SJSA1 (cell line): ENCODE measurements around the gene ROR1. TPM values are rescaled to one million over a fixed set of nuclear protein-coding genes. Genes with fewer than 3 reads are reported as not detected.

Experiments
- DNase-seq, 2 experiments: peaks; one replicate each; pipeline ENCODE4 v3.0.0-alpha.2; 2015 to 2020; ENCODE audit warnings: low spot score in 2 of 2, low read depth in 1 of 2
- H3K27ac ChIP-seq: fragments of 250-450 bp; sonication (Bioruptor Pico); 2 replicates; pipeline ENCODE4 v1.5.1; 2020; ENCODE audit warnings: mild to moderate bottlenecking, moderate library complexity
- H3K27me3 ChIP-seq: fragments of 250-450 bp; sonication (Bioruptor Pico); replicated peaks from 2 replicates; pipeline ENCODE4 v1.5.1; 2020; ENCODE audit warnings: mild to moderate bottlenecking, moderate library complexity
- H3K36me3 ChIP-seq: fragments of 250-450 bp; sonication (Bioruptor Pico); 2 replicates; pipeline ENCODE4 v1.5.1; 2020; ENCODE audit warnings: mild to moderate bottlenecking
- H3K4me1 ChIP-seq: fragments of 250-450 bp; sonication (Bioruptor Pico); replicated peaks from 2 replicates; pipeline ENCODE4 v1.6.1; 2021; ENCODE audit warnings: mild to moderate bottlenecking
- H3K4me3 ChIP-seq: fragments of 250-450 bp; sonication (Bioruptor Pico); 2 replicates; pipeline ENCODE4 v1.5.1; 2020; ENCODE audit warnings: mild to moderate bottlenecking
- H3K9me3 ChIP-seq: fragments of 250-450 bp; sonication (Bioruptor Pico); replicated peaks from 2 replicates; pipeline ENCODE4 v1.5.1; 2020; ENCODE audit warnings: mild to moderate bottlenecking
- total RNA-seq: library from RNA; depleted of rRNA; stranded (reverse); fragments of >200 nt; shearing (Covaris generic); gene quantifications from 2 replicates; pipeline ENCODE4 v1.2.3, GENCODE V29; 2014

Gene ROR1
- total RNA-seq, 1 experiment from 2014 or later: 19.7 TPM

GRCh38 chr1:63746129-63746864 is 27.5 kb upstream of the ROR1 start:
- H3K27ac ChIP-seq: no peak overlapping the region
- peaks cover 9% of the 10 kb centered on the region for H3K4me1 ChIP-seq
- no peaks in the 10 kb centered on the region for H3K36me3 ChIP-seq
- 0 out of 2 replicates have a peak, but pooled peaks cover 3% of the 10 kb centered on the region for H3K9me3 ChIP-seq
- no peaks in the 10 kb centered on the region for H3K27me3 ChIP-seq
- DNase-seq: peak in 1 of 2 experiments; percentile 55
- H3K4me3 ChIP-seq: no peak overlapping the region

- no peak overlapping the region for H3K4me3 ChIP-seq
- H3K4me1 ChIP-seq: peaks cover 9% of the 10 kb centered on the region
- DNase-seq: no peak
- 0 out of 2 replicates have a peak, but pooled peaks cover 3% of the 10 kb centered on the region for H3K9me3 ChIP-seq
- no peaks in the 10 kb centered on the region for H3K27me3 ChIP-seq
- H3K36me3 ChIP-seq: no peaks in the 10 kb centered on the region
- no peak overlapping the region for H3K27ac ChIP-seq
These were observed 26.4 kb upstream of the ROR1 start for GRCh38 chr1:63747445-63747844.

- Histone ChIP-seq H3K4me1 (peaks cover 9% of the 10 kb centered on the region), H3K4me3 (no peak overlapping the region)
These were observed 25.7 kb upstream of the ROR1 start for GRCh38 chr1:63748046-63748580.

GRCh38 chr1:63748641-63749040 is 25.2 kb upstream of the ROR1 start:
- H3K27me3 ChIP-seq: no peaks in the 10 kb centered on the region
- no peak overlapping the region for H3K27ac ChIP-seq
- H3K4me1 ChIP-seq: peaks cover 9% of the 10 kb centered on the region

More at GRCh38 chr1:63748046-63748580, 25.7 kb upstream of the ROR1 start:
- Histone ChIP-seq H3K27ac (no peak overlapping the region), H3K9me3 (no peaks in the 10 kb centered on the region), H3K27me3 (no peaks in the 10 kb centered on the region), H3K36me3 (no peaks in the 10 kb centered on the region)
- DNase-seq: no peak

GRCh38 chr1:63750721-63751120 is 23.1 kb upstream of the ROR1 start:
- H3K36me3 ChIP-seq: no peaks in the 10 kb centered on the region
- H3K4me1 ChIP-seq: peaks cover 9% of the 10 kb centered on the region
- no peak overlapping the region for H3K27ac ChIP-seq
- no peaks in the 10 kb centered on the region for H3K9me3 ChIP-seq
- H3K4me3 ChIP-seq: no peak overlapping the region
- H3K27me3 ChIP-seq: no peaks in the 10 kb centered on the region
- DNase-seq: no peak

More at GRCh38 chr1:63748641-63749040, 25.2 kb upstream of the ROR1 start:
- no peaks in the 10 kb centered on the region for H3K9me3 ChIP-seq
- no peak for DNase-seq
- no peaks in the 10 kb centered on the region for H3K36me3 ChIP-seq
- H3K4me3 ChIP-seq: no peak overlapping the region

- Histone ChIP-seq H3K4me3 (no peak overlapping the region), H3K27me3 (no peaks in the 10 kb centered on the region), H3K36me3 (no peaks in the 10 kb centered on the region), H3K27ac (no peak overlapping the region), H3K4me1 (no peaks in the 10 kb centered on the region), H3K9me3 (no peaks in the 10 kb centered on the region)
- DNase-seq: no peak
These were observed 21.6 kb upstream of the ROR1 start for GRCh38 chr1:63752176-63752575.

GRCh38 chr1:63753591-63753990 is 20.2 kb upstream of the ROR1 start:
- DNase-seq: no peak
- H3K9me3 ChIP-seq: no peaks in the 10 kb centered on the region

GRCh38 chr1:63756839-63757238 is 17.0 kb upstream of the ROR1 start:
- H3K36me3 ChIP-seq: no peaks in the 10 kb centered on the region
- H3K4me3 ChIP-seq: no peak overlapping the region
- H3K4me1 ChIP-seq: no peaks in the 10 kb centered on the region
- DNase-seq: no peak
- H3K9me3 ChIP-seq: no peaks in the 10 kb centered on the region
- H3K27ac ChIP-seq: no peak overlapping the region
- no peaks in the 10 kb centered on the region for H3K27me3 ChIP-seq

More at GRCh38 chr1:63753591-63753990, 20.2 kb upstream of the ROR1 start:
- Histone ChIP-seq H3K36me3 (no peaks in the 10 kb centered on the region), H3K4me1 (no peaks in the 10 kb centered on the region), H3K27me3 (no peaks in the 10 kb centered on the region), H3K27ac (no peak overlapping the region), H3K4me3 (no peak overlapping the region)

- no peak overlapping the region for H3K4me3 ChIP-seq
- no peaks in the 10 kb centered on the region for H3K4me1 ChIP-seq
- no peak for DNase-seq
- no peaks in the 10 kb centered on the region for H3K36me3 ChIP-seq
- H3K9me3 ChIP-seq: no peaks in the 10 kb centered on the region
- H3K27me3 ChIP-seq: no peaks in the 10 kb centered on the region
- no peak overlapping the region for H3K27ac ChIP-seq
These were observed 16.5 kb upstream of the ROR1 start for GRCh38 chr1:63757334-63757733.

GRCh38 chr1:63758791-63759190 is 15.0 kb upstream of the ROR1 start:
- Histone ChIP-seq H3K36me3 (no peaks in the 10 kb centered on the region), H3K4me1 (no peaks in the 10 kb centered on the region), H3K27me3 (no peaks in the 10 kb centered on the region), H3K9me3 (no peaks in the 10 kb centered on the region), H3K27ac (no peak overlapping the region), H3K4me3 (no peak overlapping the region)
- DNase-seq: no peak

GRCh38 chr1:63759778-63760177 is 14.0 kb upstream of the ROR1 start:
- Histone ChIP-seq H3K4me1 (no peaks in the 10 kb centered on the region), H3K9me3 (no peaks in the 10 kb centered on the region), H3K27ac (no peak overlapping the region), H3K36me3 (no peaks in the 10 kb centered on the region), H3K4me3 (no peak overlapping the region), H3K27me3 (no peaks in the 10 kb centered on the region)
- no peak for DNase-seq

- H3K27ac ChIP-seq: no peak overlapping the region
These were observed 3.4 kb upstream of the ROR1 start for GRCh38 chr1:63770381-63770780.

GRCh38 chr1:63772201-63772600 is 1.6 kb upstream of the ROR1 start:
- H3K36me3 ChIP-seq: 0 out of 2 replicates have a peak, but pooled peaks cover 4% of the 10 kb centered on the region
- H3K4me3 ChIP-seq: no peak overlapping the region
- no peaks in the 10 kb centered on the region; the same call in 1 of the 2 replicates for H3K9me3 ChIP-seq
- H3K27ac ChIP-seq: no peak overlapping the region
- H3K27me3 ChIP-seq: no peaks in the 10 kb centered on the region
- DNase-seq: no peak
- peaks cover 22% of the 10 kb centered on the region for H3K4me1 ChIP-seq

More at GRCh38 chr1:63770381-63770780, 3.4 kb upstream of the ROR1 start:
- H3K9me3 ChIP-seq: no peaks in the 10 kb centered on the region; the same call in 1 of the 2 replicates
- no peak for DNase-seq
- H3K4me1 ChIP-seq: peaks cover 6% of the 10 kb centered on the region
- H3K27me3 ChIP-seq: no peaks in the 10 kb centered on the region
- H3K36me3 ChIP-seq: 0 out of 2 replicates have a peak, but pooled peaks cover 4% of the 10 kb centered on the region
- no peak overlapping the region for H3K4me3 ChIP-seq

GRCh38 chr1:63772876-63773275 is 941 bp upstream of the ROR1 start:
- Histone ChIP-seq H3K27me3 (no peaks in the 10 kb centered on the region), H3K27ac (no peak overlapping the region), H3K4me3 (no peak overlapping the region), H3K9me3 (no peaks in the 10 kb centered on the region; the same call in 1 of the 2 replicates), H3K36me3 (0 out of 2 replicates have a peak, but pooled peaks cover 4% of the 10 kb centered on the region), H3K4me1 (peaks cover 27% of the 10 kb centered on the region)
- DNase-seq: no peak
